GM21423 (cell line): Measurements from ENCODE around the gene SCGB2B2.
"Not testable (repeated sequence)": the region's sequence is repeated elsewhere in the genome, so short reads cannot be mapped to it uniquely, and the experiment has no call there.

ENCODE experiments used
- ATAC-seq: cut with Tn5 transposase; IDR thresholded peaks from one replicate; pipeline ENCODE4 v1.9.1; 2021; ENCODE audit warnings: mild to moderate bottlenecking, moderate library complexity; ENCODE audit not compliant: unreplicated experiment

Gene SCGB2B2

GRCh38 chr19:34669305-34669704, 7.7 kb downstream of the SCGB2B2 start:
- no peak for ATAC-seq

DNA sequence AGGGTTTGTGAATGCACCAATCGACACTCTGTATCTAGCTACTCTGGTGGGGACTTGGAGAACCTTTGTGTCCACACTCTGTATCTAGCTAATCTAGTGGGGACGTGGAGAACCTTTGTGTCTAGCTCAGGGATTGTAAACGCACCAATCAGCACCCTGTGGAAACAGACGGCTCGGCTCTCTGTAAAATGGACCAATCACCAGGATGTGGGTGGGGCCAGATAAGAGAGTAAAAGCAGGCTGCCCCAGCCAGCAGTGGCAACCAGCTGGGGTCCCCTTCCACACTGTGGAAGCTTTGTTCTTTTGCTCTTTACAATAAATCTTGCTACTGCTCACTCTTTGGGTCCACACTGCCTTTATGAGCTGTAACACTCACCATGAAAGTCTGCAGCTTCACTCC, 8.3 kb downstream of the SCGB2B2 start:
- ATAC-seq, result not testable (repeated sequence)

GRCh38 chr19:34668077-34668689, 8.8 kb downstream of the SCGB2B2 start:
- not testable (repeated sequence) for ATAC-seq

- ATAC-seq, result no peak
Observed at GRCh38 chr19:34667349-34668076, 9.4 kb downstream of the SCGB2B2 start.

GRCh38 chr19:34666958-34667265, 10.0 kb downstream of the SCGB2B2 start:
- ATAC-seq, result no peak

GRCh38 chr19:34666200-34666957, 10.6 kb downstream of the SCGB2B2 start:
- ATAC-seq, result no peak

- not testable (repeated sequence) for ATAC-seq
Observed at GRCh38 chr19:34665275-34665674, 11.7 kb downstream of the SCGB2B2 start.

DNA sequence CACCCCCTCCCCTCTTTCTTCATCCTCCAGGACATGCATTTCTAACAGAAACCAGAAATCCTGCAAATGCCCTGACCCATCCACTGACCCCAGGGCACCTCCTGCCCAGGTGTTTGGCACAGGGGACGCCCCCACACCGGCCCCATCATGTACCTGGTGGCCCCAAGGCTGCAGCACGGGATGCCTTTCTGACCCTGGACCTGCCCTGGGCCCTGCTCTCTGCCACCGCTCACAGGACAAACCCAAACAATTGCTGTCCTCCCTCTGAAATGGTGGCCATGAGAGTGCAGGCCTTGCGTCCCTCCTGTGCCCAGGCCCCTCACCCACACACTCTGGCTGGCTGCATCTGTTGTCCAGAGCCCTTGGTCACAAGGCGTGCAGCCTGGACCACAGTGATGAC, 12.1 kb downstream of the SCGB2B2 start:
- ATAC-seq, result no peak

- no peak for ATAC-seq
Observed at GRCh38 chr19:34664168-34664567, 12.8 kb downstream of the SCGB2B2 start.

- no peak for ATAC-seq
Observed at GRCh38 chr19:34662919-34663318, 14.0 kb downstream of the SCGB2B2 start.

DNA sequence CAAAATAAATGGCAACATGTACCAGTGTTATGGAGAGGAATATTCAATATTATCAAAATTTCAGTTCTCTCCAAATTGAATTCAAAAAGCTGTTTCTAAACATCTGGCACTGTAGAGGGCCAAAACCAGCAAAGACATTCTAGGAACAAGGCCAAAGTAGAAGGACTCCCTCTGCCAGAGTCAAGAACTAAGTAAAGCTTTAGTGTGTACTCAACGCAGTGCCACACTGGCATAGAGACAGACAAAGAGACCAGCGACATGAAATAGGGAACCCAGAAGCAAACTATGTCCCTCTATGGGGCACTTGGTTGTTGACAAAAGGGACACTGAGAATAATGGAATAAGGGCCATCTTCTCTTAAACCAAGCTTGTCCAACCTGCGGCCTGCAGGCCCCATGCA, 15.6 kb downstream of the SCGB2B2 start:
- no peak for ATAC-seq

- no peak for ATAC-seq
Observed at GRCh38 chr19:34655651-34656050, 21.3 kb downstream of the SCGB2B2 start.

- no peak for ATAC-seq
Observed at GRCh38 chr19:34654796-34655195, 22.2 kb downstream of the SCGB2B2 start.

- ATAC-seq, result no peak
Observed at GRCh38 chr19:34651747-34652146, 25.2 kb downstream of the SCGB2B2 start.

DNA sequence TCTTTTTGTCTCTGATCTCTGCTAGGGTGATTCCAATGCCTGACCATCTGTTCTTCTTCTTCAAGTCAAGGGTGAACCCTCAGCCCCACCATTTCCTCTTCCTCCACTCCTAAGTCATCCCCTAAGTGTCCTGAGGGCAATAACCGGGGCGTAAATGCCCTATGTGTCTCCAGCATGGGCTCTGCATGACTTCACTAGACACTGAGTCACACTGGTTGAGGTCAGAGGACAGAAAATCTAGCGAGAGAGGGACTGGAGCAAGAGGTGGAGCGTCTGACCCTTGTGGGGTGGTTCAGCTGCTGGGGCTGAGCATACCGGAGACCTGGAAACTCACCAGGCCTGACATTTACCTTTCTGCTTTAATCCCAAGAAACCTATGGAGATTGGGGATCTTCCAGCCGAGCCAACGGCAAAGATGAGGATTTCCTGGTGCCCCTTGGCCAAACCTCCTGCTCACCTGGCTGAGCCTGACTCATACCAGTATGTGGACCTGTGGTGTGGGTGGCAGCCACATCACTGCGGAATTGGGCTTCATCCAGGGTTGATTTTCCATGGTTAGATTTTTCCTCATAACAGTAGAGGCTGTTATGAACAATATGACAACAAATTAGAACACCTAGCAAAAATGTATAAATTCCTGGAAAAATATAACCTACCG, 26.9 kb downstream of the SCGB2B2 start:
- no peak for ATAC-seq

DNA sequence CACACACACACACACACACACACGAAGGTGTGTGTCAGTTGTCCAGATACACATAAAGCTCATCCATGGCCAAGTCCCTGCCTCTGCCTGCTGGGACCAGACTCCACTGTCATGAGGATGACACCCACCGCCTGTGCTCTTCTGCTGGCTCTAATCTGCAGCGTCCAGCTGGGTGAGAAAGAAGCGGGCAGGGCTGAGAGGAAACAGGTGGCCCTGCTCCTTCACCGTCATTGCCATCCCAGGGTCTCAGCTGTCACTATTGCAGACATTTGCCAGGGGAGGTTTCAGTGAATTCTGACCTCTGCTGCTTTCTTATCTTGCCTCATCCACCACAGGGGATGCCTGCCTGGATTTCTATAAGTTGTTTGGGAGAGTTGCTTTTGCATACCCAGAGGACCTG, 31.4 kb downstream of the SCGB2B2 start:
- ATAC-seq, result no peak

- ATAC-seq, result no peak
Observed at GRCh38 chr19:34644991-34645461, 31.9 kb downstream of the SCGB2B2 start.

GRCh38 chr19:34642241-34642640, 34.7 kb downstream of the SCGB2B2 start:
- no peak for ATAC-seq

DNA sequence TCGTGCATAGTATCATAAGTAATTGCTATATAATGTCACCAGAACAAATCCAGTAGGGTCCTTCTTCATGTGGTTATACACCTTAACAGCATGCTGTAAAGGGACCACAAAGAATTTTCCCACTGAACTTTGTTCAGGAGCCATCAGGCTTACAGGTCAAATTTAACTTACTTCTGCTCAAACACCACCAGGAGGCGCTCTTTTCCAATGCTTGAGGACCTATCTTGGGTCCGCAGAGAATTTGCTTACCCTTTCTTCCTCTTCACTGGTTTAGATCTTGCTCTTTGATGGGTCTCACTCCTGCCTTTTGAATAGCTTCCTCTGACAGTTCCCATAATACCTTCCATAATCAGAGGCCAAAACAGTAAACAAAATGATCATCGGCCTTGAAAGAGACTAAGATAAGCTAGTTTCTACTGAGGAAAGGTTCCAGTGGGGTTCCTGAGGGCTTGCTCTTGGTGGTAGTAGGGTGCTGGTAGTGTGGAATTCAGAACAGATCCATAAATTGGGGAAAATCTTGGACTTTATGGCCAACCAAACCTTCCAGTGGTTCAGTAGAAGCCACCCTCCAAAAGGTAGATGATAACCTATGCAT, 37.4 kb downstream of the SCGB2B2 start:
- ATAC-seq, result no peak

GRCh38 chr19:34633802-34634201, 43.2 kb downstream of the SCGB2B2 start:
- no peak for ATAC-seq
